Sigmoid colon (tissue), 7 donors: Measurements from ENCODE around the gene MED14. TPM values are rescaled to one million over a fixed set of nuclear protein-coding genes. Genes with fewer than 3 reads are reported as not detected.

Experiments
- DNase-seq: peaks from one replicate; pipeline ENCODE4 v3.0.0-alpha.2; 2019
- H3K27ac ChIP-seq, 4 donors: fragments of 200-600 bp; sonication (generic); one replicate each; pipeline ENCODE4 v1.5.1; 2016 to 2019; ENCODE audit warnings: mild to moderate bottlenecking in 1 of 4
- H3K27me3 ChIP-seq, 3 donors: fragments of 200-600 bp; sonication (generic); one replicate each; pipeline ENCODE4 v1.5.1; 2019; ENCODE audit warnings: mild to moderate bottlenecking in 1 of 3
- H3K36me3 ChIP-seq, 4 donors: fragments of 200-600 bp; sonication (generic); one replicate each; pipeline ENCODE4 v1.5.1; 2016 to 2019
- H3K4me1 ChIP-seq, 4 donors: fragments of 200-600 bp; sonication (generic); one replicate each; pipeline ENCODE4 v1.5.1; 2017 to 2019
- H3K4me3 ChIP-seq, 4 donors: fragments of 200-600 bp; sonication (generic); one replicate each; pipeline ENCODE4 v1.5.1; 2017 to 2019; ENCODE audit warnings: mild to moderate bottlenecking in 2 of 4, moderate library complexity in 1 of 4
- H3K9me3 ChIP-seq, 4 donors: fragments of 200-600 bp in 3 of 4; sonication (generic) in 3 of 4; one replicate each; pipeline versions ENCODE4 v1.5.1 to v1.6.1; 2013 to 2019
- CTCF ChIP-seq, 4 experiments: fragments of 450-650 bp in 3 of 4; fragments of 200-600 bp in 1 of 4; IDR thresholded peaks; one replicate each; pipeline ENCODE4 v1.5.1; 2016 to 2019; ENCODE audit warnings: antibody characterized with exemption in 4 of 4, mild to moderate bottlenecking in 3 of 4, moderate library complexity in 2 of 4
- EP300 ChIP-seq, 4 donors: sonication (generic); formaldehyde crosslinking; IDR thresholded peaks; one replicate each; pipeline ENCODE4 v1.6.1; 2017; ENCODE audit warnings: antibody characterized with exemption in 4 of 4
- POLR2A ChIP-seq, 2 donors: fragments of 450-650 bp; IDR thresholded peaks; one replicate each; pipeline ENCODE4 v1.6.1; 2016; ENCODE audit warnings: antibody characterized with exemption in 2 of 2, mild to moderate bottlenecking in 2 of 2, moderate library complexity in 2 of 2
- POLR2AphosphoS5 ChIP-seq, 4 donors: sonication (generic); formaldehyde crosslinking; IDR thresholded peaks; one replicate each; pipeline ENCODE4 v1.6.1; 2017; ENCODE audit warnings: antibody characterized with exemption in 4 of 4
- WGBS, 2 donors: extraction: QIAGEN DNeasy Blood & Tissue Kit; methylation state at CpG; one replicate each; pipeline ENCODE4 v1.1.7; 2013; 5-methylcytosine and 5-hydroxymethylcytosine counted together
- intact Hi-C: fragments of 100-400 bp; cut with DNase I; formaldehyde crosslinking; loops from one replicate; pipeline ENCODE4 v1.15.1; 2023
- polyA plus RNA-seq, 3 donors: library from polyadenylated mRNA; stranded (reverse); fragments of 200-250 nt; gene quantifications; one replicate each; pipeline ENCODE4 v1.2.3, GENCODE V29; 2013
- total RNA-seq, 4 donors: library from RNA; depleted of rRNA; stranded (reverse); fragments of >200 nt; gene quantifications; one replicate each; pipeline ENCODE4 v1.1.0, GENCODE V29; 2016
- donor health status: healthy with polysubstance abuse.
- donor health status: Bipolar disorder and iron deficiency.
- donor health status: healthy.

MED14 gene
- total and polyA plus RNA-seq, 7 donors, result 8.4 to 51.6 (median 23.9) TPM

- DNase-seq, result no peak
- TF ChIP-seq CTCF (IDR thresholded peaks at IDR 0.05), result no peak
- no peak for TF ChIP-seq POLR2AphosphoS5 (IDR thresholded peaks at IDR 0.05)
- no peak for TF ChIP-seq EP300 (IDR thresholded peaks at IDR 0.05)
- TF ChIP-seq POLR2A (IDR thresholded peaks at IDR 0.05), result no peak
- Histone ChIP-seq H3K27me3 (no peaks in the 10 kb centered on the region), H3K9me3 (no peaks in the 10 kb centered on the region), H3K4me1 (peaks cover 0 to 16% (median 7%) of the 10 kb centered on the region in 4 donors), H3K4me3 (no peak overlapping the region), H3K36me3 (no peaks in the 10 kb centered on the region), H3K27ac (no peak overlapping the region)
- WGBS, 2 donors, result 91 to 93% methylated on average over 1 of the region's 1 CpG
- intact Hi-C loops, result no loop called here
Measured at GRCh38 chrX:40759374-40759773, 24.0 kb upstream of the MED14 start.

GRCh38 chrX:40757058-40757457, 21.7 kb upstream of the MED14 start:
- no peak for DNase-seq
- Histone ChIP-seq H3K9me3 (no peaks in the 10 kb centered on the region), H3K27me3 (no peaks in the 10 kb centered on the region), H3K4me1 (peaks cover 0 to 16% (median 7%) of the 10 kb centered on the region in 4 donors), H3K4me3 (no peak overlapping the region), H3K27ac (peak overlapping the region in 1 of 4 donors; percentile 68), H3K36me3 (no peaks in the 10 kb centered on the region)
- WGBS, 2 donors, result 15 to 71% methylated on average over 1 of the region's 1 CpG
- TF ChIP-seq POLR2AphosphoS5 (IDR thresholded peaks at IDR 0.05), result no peak
- no peak for TF ChIP-seq EP300 (IDR thresholded peaks at IDR 0.05)
- no peak for TF ChIP-seq CTCF (IDR thresholded peaks at IDR 0.05)
- TF ChIP-seq POLR2A (IDR thresholded peaks at IDR 0.05), result no peak
- intact Hi-C loops, result no loop called here

GRCh38 chrX:40755291-40756249, 20.2 kb upstream of the MED14 start:
- peak overlapping the region; percentile 61 to 68 (median 68) for H3K27ac ChIP-seq
- H3K36me3 ChIP-seq, result no peaks in the 10 kb centered on the region
- H3K4me3 ChIP-seq, result no peak overlapping the region
- intact Hi-C loops, result no loop called here
- 80 to 86% methylated on average over 7 of the region's 7 CpGs for WGBS, 2 donors
- H3K9me3 ChIP-seq, result no peaks in the 10 kb centered on the region
- no peaks in the 10 kb centered on the region for H3K27me3 ChIP-seq
- peaks cover 0 to 16% (median 7%) of the 10 kb centered on the region in 4 donors for H3K4me1 ChIP-seq
- TF ChIP-seq POLR2AphosphoS5 (IDR thresholded peaks at IDR 0.05) (no peak), POLR2A (IDR thresholded peaks at IDR 0.05) (no peak), EP300 (IDR thresholded peaks at IDR 0.05) (no peak), CTCF (IDR thresholded peaks at IDR 0.05) (no peak)
- DNase-seq, result no peak

GRCh38 chrX:40749681-40750494, 14.5 kb upstream of the MED14 start:
- intact Hi-C loops, result no loop called here
- Histone ChIP-seq H3K36me3 (no peaks in the 10 kb centered on the region), H3K27ac (peak overlapping the region in 1 of 4 donors; percentile 23), H3K4me3 (no peak overlapping the region), H3K27me3 (no peaks in the 10 kb centered on the region), H3K4me1 (peaks cover 0 to 2% (median 0%) of the 10 kb centered on the region in 4 donors), H3K9me3 (no peaks in the 10 kb centered on the region)
- 39 to 54% methylated on average over 4 of the region's 4 CpGs for WGBS, 2 donors
- DNase-seq, result no peak
- no peak for TF ChIP-seq POLR2A (IDR thresholded peaks at IDR 0.05)
- no peak for TF ChIP-seq EP300 (IDR thresholded peaks at IDR 0.05)
- TF ChIP-seq CTCF (IDR thresholded peaks at IDR 0.05), result no peak
- TF ChIP-seq POLR2AphosphoS5 (IDR thresholded peaks at IDR 0.05), result no peak
